ENCODE results near the gene PSTK.
A peak's percentile ranks its signal among the peaks of the same experiment; 100 is the strongest.

Gene PSTK

DNA sequence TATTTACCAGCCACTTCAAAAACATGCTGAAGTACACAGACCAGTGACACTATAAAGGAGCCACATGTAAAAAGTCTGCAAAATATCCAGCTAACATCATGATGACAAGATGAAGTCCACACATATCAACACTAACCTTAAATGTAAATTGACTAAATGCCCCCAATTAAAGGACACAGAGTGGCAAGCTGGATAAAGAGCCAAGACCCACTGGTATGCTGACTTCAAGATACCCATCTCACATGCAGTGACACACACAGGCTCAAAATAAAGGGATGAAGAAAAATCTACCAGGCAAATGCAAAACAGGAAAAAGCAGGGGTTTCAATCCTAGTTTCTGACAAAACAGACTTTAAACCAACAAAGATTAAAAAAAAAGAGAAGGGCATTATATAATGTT lies 13.3 kb upstream of the PSTK start:
- no peak overlapping the region for H3K9ac ChIP-seq (ENCODE audit: low read length)
- H3K27me3 ChIP-seq (replicated peaks; ENCODE audit: control insufficient read depth, insufficient read depth, low read length), result no peaks in the 10 kb centered on the region
- no peak for DNase-seq (ENCODE audit: low read depth)
- H3K36me3 ChIP-seq (ENCODE audit: control insufficient read depth, insufficient read depth, low read length, severe bottlenecking), result no peaks in the 10 kb centered on the region
- H3K4me1 ChIP-seq (ENCODE audit: control insufficient read depth, insufficient read depth, low read length), result no peaks in the 10 kb centered on the region
- H3K9me3 ChIP-seq (ENCODE audit: control insufficient read depth, low read length), result peaks cover 29% of the 10 kb centered on the region
- H3K4me3 ChIP-seq (ENCODE audit: low read length), result no peak overlapping the region

DNA sequence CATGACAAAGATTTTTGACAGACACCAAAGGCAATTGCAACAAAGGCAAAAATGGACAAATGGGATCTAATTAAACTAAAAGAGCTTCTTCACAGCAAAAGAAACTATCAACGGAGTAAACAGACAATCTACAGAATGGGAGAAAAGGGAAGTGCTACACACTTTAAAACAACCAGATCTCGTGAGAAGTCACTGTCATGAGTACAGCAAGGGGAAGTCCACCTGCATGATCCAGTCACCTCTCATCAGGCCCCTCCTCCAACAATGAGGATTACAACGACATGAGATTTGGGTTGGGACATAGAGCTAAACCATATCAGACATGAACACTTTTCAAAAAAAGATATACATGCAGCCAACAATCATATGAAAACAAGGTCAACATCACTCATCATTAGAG lies 11.5 kb upstream of the PSTK start:
- H3K36me3 ChIP-seq (ENCODE audit: control insufficient read depth, insufficient read depth, low read length, severe bottlenecking), result no peaks in the 10 kb centered on the region
- peaks cover 29% of the 10 kb centered on the region for H3K9me3 ChIP-seq (ENCODE audit: control insufficient read depth, low read length)
- no peaks in the 10 kb centered on the region for H3K27me3 ChIP-seq (replicated peaks; ENCODE audit: control insufficient read depth, insufficient read depth, low read length)
- no peaks in the 10 kb centered on the region for H3K4me1 ChIP-seq (ENCODE audit: control insufficient read depth, insufficient read depth, low read length)
- no peak overlapping the region for H3K4me3 ChIP-seq (ENCODE audit: low read length)
- no peak for DNase-seq (ENCODE audit: low read depth)
- no peak overlapping the region for H3K9ac ChIP-seq (ENCODE audit: low read length)

DNA sequence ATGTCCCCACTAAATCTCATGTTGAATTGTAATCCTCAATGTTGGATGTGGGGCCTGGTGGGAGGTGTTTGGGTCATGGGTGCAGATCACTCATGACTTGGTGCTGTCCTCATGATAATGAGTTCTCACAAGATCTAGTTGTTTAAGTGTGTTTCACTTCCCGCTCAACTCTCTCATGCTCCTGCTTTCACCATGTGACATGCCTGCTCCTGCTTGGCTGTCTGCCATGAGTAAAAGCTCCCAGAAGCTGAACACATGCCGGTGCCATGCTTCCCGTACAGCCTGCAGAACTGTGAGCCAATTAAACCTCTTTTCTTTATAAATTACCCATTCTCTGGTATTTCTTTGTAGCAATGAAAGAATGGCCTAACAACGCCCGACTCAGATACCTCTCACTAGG lies 6.2 kb upstream of the PSTK start:
- H3K4me1 ChIP-seq (ENCODE audit: control insufficient read depth, insufficient read depth, low read length), result no peaks in the 10 kb centered on the region
- no peak overlapping the region for H3K4me3 ChIP-seq (ENCODE audit: low read length)
- H3K27me3 ChIP-seq (replicated peaks; ENCODE audit: control insufficient read depth, insufficient read depth, low read length), result no peaks in the 10 kb centered on the region
- no peak for DNase-seq (ENCODE audit: low read depth)
- H3K9ac ChIP-seq (ENCODE audit: low read length), result no peak overlapping the region
- no peaks in the 10 kb centered on the region for H3K36me3 ChIP-seq (ENCODE audit: control insufficient read depth, insufficient read depth, low read length, severe bottlenecking)
- peaks cover under 1% of the 10 kb centered on the region for H3K9me3 ChIP-seq (ENCODE audit: control insufficient read depth, low read length)

DNA sequence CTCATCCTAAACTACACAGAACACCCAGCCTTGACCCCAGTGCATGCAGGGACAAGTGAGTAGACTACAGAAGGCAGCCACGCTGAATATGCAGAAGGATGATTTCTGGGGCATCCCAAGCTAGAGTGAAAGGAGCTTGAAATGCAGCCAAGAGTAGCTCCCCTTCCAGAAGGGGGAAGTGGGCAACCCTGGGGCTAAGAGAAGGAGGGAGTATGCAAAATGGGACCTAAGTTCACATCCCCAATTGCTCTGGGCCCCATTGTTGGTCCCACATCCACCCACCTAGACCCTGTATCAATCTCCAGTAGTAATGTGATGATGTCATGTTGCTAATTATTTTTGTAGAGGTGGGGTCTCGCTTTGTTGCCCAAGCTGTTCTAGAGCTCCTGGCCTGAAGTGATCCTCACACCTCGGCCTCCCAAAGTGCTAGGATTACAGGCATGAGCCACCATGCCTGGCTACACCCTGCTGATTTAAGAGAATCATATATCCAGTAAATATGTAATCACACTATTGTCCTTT lies 5.6 kb upstream of the PSTK start:
- H3K36me3 ChIP-seq (ENCODE audit: control insufficient read depth, insufficient read depth, low read length, severe bottlenecking), result no peaks in the 10 kb centered on the region
- H3K9me3 ChIP-seq (ENCODE audit: control insufficient read depth, low read length), result no peaks in the 10 kb centered on the region
- H3K4me1 ChIP-seq (ENCODE audit: control insufficient read depth, insufficient read depth, low read length), result no peaks in the 10 kb centered on the region
- H3K9ac ChIP-seq (ENCODE audit: low read length), result no peak overlapping the region
- no peaks in the 10 kb centered on the region for H3K27me3 ChIP-seq (replicated peaks; ENCODE audit: control insufficient read depth, insufficient read depth, low read length)
- no peak overlapping the region for H3K4me3 ChIP-seq (ENCODE audit: low read length)
- no peak for DNase-seq (ENCODE audit: low read depth)

DNA sequence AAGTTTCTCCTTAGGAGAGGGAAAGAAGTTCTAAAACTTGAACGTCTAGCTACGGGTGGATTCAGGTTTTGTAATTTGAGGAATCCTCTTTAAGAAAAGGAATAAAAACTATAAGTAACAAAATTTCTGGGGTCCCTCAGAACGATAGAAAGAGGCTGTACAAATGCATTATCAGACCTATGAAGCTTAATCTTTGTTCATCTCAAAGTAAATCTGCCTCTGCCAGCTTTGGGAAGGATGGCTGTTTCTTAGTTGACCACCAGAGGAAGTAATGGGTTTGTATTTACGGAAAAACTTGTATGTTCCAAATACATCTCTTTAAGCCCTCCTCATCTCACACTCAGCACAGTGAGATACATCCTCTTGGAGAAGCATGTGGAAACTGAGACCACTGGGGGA lies 864 bp downstream of the PSTK start:
- DNase-seq (ENCODE audit: low read depth), result peak; percentile 70
- peak overlapping the region; percentile 81 for H3K9ac ChIP-seq (ENCODE audit: low read length)
- peak overlapping the region; percentile 90 for H3K4me3 ChIP-seq (ENCODE audit: low read length)
- H3K36me3 ChIP-seq (ENCODE audit: control insufficient read depth, insufficient read depth, low read length, severe bottlenecking), result peaks cover 5% of the 10 kb centered on the region
- peaks cover 14% of the 10 kb centered on the region for H3K4me1 ChIP-seq (ENCODE audit: control insufficient read depth, insufficient read depth, low read length)
- no peaks in the 10 kb centered on the region for H3K27me3 ChIP-seq (replicated peaks; ENCODE audit: control insufficient read depth, insufficient read depth, low read length)
- H3K9me3 ChIP-seq (ENCODE audit: control insufficient read depth, low read length), result no peaks in the 10 kb centered on the region

DNA sequence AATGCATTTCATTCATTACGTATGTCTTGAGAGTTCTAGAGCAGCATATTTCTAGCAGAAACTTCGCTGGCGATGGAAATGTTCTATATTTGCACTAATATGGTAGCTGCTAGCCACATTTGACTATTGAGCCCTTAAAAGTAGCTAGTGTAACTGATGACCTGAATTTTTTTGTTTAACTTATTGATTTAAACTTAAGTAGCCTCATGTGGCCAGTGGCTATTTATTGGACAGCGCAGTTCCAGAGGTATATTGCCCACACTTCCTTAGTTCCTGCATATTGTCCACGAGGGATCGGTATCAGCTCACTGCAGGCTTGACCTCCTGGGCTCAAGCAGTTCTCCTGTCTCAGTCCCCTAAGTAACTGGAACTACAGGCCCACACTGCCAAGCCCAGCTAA lies 3.7 kb downstream of the PSTK start:
- peaks cover 19% of the 10 kb centered on the region for H3K36me3 ChIP-seq (ENCODE audit: control insufficient read depth, insufficient read depth, low read length, severe bottlenecking)
- H3K4me1 ChIP-seq (ENCODE audit: control insufficient read depth, insufficient read depth, low read length), result peaks cover 14% of the 10 kb centered on the region
- no peak overlapping the region for H3K9ac ChIP-seq (ENCODE audit: low read length)
- H3K9me3 ChIP-seq (ENCODE audit: control insufficient read depth, low read length), result no peaks in the 10 kb centered on the region
- H3K4me3 ChIP-seq (ENCODE audit: low read length), result no peak overlapping the region
- H3K27me3 ChIP-seq (replicated peaks; ENCODE audit: control insufficient read depth, insufficient read depth, low read length), result no peaks in the 10 kb centered on the region
- no peak for DNase-seq (ENCODE audit: low read depth)

DNA sequence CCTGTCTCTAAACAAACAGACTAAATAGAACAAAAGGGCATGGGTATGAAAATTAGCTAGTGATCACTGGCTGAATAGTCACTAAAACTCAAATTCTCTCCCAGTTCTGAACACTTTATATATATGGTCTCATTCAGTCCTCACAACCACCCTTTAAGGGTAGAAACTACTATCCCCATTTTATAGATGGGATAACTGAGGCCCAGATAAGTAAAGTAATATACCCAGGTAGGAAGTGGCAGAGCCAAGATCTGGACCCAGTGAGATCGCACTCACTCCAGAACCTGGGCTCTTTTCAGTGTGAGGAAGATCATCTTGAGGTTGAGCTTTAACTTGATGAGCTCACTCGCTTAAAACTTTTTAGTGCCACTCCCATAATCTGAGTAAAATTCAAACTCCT lies 4.5 kb downstream of the PSTK start:
- Histone ChIP-seq H3K4me1 (ENCODE audit: control insufficient read depth, insufficient read depth, low read length) (peaks cover 13% of the 10 kb centered on the region), H3K9ac (ENCODE audit: low read length) (no peak overlapping the region), H3K27me3 (replicated peaks; ENCODE audit: control insufficient read depth, insufficient read depth, low read length) (no peaks in the 10 kb centered on the region), H3K4me3 (ENCODE audit: low read length) (no peak overlapping the region), H3K9me3 (ENCODE audit: control insufficient read depth, low read length) (no peaks in the 10 kb centered on the region), H3K36me3 (ENCODE audit: control insufficient read depth, insufficient read depth, low read length, severe bottlenecking) (peaks cover 19% of the 10 kb centered on the region)
- DNase-seq (ENCODE audit: low read depth), result no peak

DNA sequence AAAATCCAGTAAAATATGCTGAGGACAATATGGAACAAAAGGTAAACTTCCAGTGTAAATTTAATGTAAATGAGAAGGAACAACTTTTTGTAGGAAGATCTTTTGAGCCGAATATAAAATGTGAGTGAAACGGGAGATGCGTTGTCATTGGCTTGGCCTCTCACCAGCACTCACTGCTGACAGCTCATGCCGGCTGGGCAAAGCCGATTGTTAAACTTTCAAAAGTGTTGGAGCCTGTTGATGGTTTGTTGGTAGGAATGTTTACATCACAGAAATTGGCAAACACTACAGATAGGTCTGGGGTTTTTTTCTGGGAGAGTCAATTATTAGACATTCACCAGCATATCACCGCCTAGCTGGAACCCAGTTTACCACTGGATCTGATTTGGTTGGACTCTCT lies 6.1 kb downstream of the PSTK start:
- no peak for DNase-seq (ENCODE audit: low read depth)
- no peak overlapping the region for H3K9ac ChIP-seq (ENCODE audit: low read length)
- H3K4me1 ChIP-seq (ENCODE audit: control insufficient read depth, insufficient read depth, low read length), result peaks cover 3% of the 10 kb centered on the region
- no peaks in the 10 kb centered on the region for H3K9me3 ChIP-seq (ENCODE audit: control insufficient read depth, low read length)
- H3K27me3 ChIP-seq (replicated peaks; ENCODE audit: control insufficient read depth, insufficient read depth, low read length), result no peaks in the 10 kb centered on the region
- no peak overlapping the region for H3K4me3 ChIP-seq (ENCODE audit: low read length)
- H3K36me3 ChIP-seq (ENCODE audit: control insufficient read depth, insufficient read depth, low read length, severe bottlenecking), result peaks cover 26% of the 10 kb centered on the region

DNA sequence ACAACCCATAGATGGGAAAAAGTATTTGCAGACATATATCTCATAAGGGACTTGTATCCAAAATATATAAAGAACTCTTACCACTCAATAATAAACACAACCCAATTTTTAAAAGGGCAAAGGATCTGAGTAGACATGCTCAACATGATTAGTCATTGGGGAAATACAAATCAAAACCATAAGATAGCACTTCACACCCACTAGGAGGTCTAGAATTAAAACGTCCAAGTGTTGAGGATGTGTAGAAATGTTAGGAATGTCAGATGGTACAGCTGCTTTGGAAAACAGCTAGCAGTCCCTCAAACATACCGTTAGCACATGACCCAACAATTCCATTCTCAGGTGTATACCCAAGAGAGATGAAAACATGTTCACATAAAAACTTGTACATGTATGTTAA lies 8.3 kb downstream of the PSTK start:
- Histone ChIP-seq H3K4me3 (ENCODE audit: low read length) (no peak overlapping the region), H3K27me3 (replicated peaks; ENCODE audit: control insufficient read depth, insufficient read depth, low read length) (no peaks in the 10 kb centered on the region), H3K36me3 (ENCODE audit: control insufficient read depth, insufficient read depth, low read length, severe bottlenecking) (peaks cover 40% of the 10 kb centered on the region), H3K9me3 (ENCODE audit: control insufficient read depth, low read length) (no peaks in the 10 kb centered on the region), H3K4me1 (ENCODE audit: control insufficient read depth, insufficient read depth, low read length) (no peaks in the 10 kb centered on the region), H3K9ac (ENCODE audit: low read length) (no peak overlapping the region)
- no peak for DNase-seq (ENCODE audit: low read depth)

DNA sequence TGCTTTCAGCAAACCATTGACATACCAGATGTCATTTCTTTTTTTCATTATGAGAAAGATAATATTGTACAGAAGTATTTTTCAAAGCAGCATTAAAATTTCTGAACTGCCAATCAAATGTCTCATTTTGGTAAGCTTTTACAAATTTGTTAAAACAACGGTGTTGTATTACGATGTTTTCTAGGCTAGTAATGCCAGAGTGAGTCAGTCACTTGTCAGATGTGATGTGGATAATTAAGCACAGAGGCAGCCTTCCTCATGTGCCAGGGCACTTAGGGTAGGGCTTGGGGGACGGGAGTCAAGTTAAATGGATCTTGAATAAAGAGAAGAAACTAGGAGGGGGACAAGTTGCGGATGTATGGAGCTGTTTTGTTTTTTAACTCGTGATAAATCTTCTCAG lies 10.1 kb downstream of the PSTK start:
- DNase-seq (ENCODE audit: low read depth), result peak; percentile 49
- Histone ChIP-seq H3K27me3 (replicated peaks; ENCODE audit: control insufficient read depth, insufficient read depth, low read length) (no peaks in the 10 kb centered on the region), H3K4me1 (ENCODE audit: control insufficient read depth, insufficient read depth, low read length) (no peaks in the 10 kb centered on the region), H3K36me3 (ENCODE audit: control insufficient read depth, insufficient read depth, low read length, severe bottlenecking) (peaks cover 57% of the 10 kb centered on the region), H3K9me3 (ENCODE audit: control insufficient read depth, low read length) (no peaks in the 10 kb centered on the region), H3K4me3 (ENCODE audit: low read length) (no peak overlapping the region), H3K9ac (ENCODE audit: low read length) (no peak overlapping the region)

DNA sequence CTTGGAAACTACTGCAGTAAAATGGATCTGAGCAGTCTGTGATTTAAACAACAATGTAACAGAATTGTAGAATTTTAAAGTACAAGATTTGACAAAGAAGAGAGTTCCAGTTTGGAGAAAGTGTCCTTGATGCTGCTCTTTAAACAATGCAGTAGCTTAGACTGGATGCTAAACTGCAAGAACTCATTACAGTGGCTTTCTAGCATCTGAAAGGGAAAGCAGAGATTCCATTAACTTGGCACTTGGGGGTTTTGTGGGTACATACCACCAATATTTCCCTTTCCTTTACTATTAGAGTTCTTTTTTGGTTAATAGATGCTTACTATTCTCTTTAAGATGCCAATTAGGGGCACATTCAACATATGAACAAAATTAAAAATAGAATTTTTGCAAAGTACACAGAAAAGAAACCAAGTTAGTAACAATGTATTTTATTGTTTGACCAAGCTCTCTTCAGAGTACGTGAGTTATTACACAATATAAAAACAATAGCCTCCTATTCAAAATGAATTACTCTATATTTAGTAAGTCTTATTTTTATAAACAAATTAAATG lies 11.9 kb downstream of the PSTK start:
- no peak for DNase-seq (ENCODE audit: low read depth)
- Histone ChIP-seq H3K9ac (ENCODE audit: low read length) (no peak overlapping the region), H3K4me3 (ENCODE audit: low read length) (no peak overlapping the region), H3K4me1 (ENCODE audit: control insufficient read depth, insufficient read depth, low read length) (no peaks in the 10 kb centered on the region), H3K9me3 (ENCODE audit: control insufficient read depth, low read length) (no peaks in the 10 kb centered on the region), H3K36me3 (ENCODE audit: control insufficient read depth, insufficient read depth, low read length, severe bottlenecking) (peaks cover 63% of the 10 kb centered on the region), H3K27me3 (replicated peaks; ENCODE audit: control insufficient read depth, insufficient read depth, low read length) (no peaks in the 10 kb centered on the region)

DNA sequence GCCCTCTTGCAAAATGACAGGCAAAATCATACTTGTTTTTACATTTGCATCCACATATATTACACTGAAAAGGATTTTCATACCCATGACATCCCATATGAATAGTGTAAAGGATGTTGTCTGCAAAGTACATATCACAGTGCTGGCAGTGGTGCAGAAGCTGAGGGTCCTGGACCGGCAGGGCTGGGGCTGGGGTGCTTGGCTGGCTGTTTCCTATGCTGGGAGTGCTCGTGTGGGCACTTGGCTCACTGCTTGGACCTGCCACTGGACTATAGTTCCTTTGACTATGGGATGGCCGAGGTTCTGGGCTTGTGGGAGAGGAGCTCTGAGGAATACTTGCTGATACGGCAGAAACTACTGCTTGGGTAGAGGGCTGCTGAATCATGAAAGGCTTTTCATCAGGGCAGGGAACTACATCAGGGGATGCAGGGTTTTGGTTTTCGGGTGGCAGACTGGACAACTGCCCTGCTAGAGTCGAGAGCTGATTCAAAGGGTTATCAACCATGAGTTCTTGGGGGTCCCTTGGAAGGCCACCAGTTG lies 13.7 kb downstream of the PSTK start:
- Histone ChIP-seq H3K4me3 (ENCODE audit: low read length) (no peak overlapping the region), H3K9me3 (ENCODE audit: control insufficient read depth, low read length) (no peaks in the 10 kb centered on the region), H3K36me3 (ENCODE audit: control insufficient read depth, insufficient read depth, low read length, severe bottlenecking) (peaks cover 67% of the 10 kb centered on the region), H3K27me3 (replicated peaks; ENCODE audit: control insufficient read depth, insufficient read depth, low read length) (no peaks in the 10 kb centered on the region), H3K9ac (ENCODE audit: low read length) (no peak overlapping the region), H3K4me1 (ENCODE audit: control insufficient read depth, insufficient read depth, low read length) (no peaks in the 10 kb centered on the region)
- DNase-seq (ENCODE audit: low read depth), result no peak

Data from adipocyte (in vitro differentiated cells).